NCI-H748 (cell line): ENCODE results near the gene SAFB.
A peak's percentile ranks its signal among the peaks of the same experiment; 100 is the strongest.
"Not testable (repeated sequence)": the region's sequence is repeated elsewhere in the genome, so short reads cannot be mapped to it uniquely, and the experiment has no call there.

ENCODE experiments used
- DNase-seq: peaks from one replicate; lab custom pipeline; 2025; ENCODE audit not compliant: unreplicated experiment; lab: John Stamatoyannopoulos, UW

SAFB gene

DNA sequence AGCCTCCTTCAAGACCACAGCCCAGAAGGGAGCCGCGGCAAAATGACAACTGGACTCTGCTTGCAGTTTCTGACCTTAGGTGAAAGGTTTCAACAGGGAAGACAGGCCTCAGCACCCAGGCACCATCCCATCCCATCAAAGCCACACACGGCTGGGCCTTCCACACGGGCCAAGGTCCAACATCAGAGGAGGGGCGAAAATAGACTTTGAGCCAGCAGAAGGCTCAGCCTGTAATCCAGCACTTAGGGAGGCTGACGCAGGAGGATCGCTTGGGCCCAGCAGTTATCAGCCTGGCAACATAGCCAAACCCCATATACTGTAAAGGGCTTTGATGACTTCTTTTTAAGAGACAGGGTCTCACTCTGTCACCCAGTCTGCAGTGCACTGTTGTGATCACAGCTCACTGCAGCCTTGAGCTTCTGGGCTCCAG is 28.3 kb upstream of the SAFB start:
- DNase-seq, result no peak

DNA sequence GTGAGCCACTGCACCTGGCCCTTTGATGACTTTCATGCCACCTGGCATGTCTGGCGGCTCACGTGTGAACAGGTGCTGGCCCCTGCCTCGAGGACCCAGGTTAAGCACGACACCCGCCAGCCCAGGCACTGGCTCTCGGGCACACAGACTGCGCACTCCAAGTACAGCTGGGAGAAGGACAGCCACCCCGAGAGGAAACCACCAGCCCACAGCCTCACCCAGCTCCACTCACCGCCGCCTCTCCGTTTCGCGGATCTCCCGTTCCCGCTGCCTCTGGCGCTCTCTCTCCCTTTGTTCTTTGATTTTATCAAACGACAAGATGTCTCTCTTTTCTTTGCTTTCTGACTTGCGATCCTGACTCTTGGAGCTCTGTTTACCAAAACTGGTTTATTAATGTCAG is 27.8 kb upstream of the SAFB start:
- no peak for DNase-seq

DNA sequence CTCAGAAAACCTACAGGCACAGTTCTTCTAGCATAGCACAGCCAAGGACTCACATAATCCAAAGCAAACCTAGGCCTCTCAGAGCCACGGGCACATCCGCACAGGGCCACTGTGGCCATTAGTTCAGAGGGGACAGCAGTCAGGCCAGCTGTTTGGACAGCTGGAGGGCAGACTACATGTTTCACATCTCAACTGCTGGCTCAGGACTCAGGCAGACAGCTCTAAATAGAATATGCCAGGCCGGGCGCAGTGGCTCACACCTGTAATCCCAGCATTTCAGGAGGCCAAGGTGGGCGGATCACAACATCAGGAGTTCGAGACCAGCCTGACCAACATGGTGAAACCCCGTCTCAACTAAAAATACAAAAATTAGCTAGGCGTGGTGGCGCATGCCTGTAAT is 27.1 kb upstream of the SAFB start:
- no peak for DNase-seq

DNA sequence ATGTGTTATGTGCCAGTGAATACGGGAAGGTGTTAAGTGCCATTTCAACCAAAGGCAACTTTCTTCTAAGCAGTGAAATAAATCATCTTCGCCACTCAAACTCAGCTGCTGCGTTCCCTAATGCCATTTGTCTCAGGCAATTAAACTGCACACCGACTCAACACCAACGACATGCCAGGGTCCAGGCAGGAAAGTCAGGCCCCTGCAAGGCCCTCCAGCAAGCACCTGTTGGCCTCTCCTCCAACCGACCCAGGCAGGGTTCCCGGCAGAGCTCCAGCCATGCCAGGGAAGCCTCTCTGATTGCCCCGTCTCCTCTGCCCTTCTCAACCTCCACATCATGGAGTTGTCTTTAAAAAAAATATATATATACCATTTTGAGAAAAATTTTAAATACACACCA is 22.1 kb upstream of the SAFB start:
- DNase-seq, result no peak

DNA sequence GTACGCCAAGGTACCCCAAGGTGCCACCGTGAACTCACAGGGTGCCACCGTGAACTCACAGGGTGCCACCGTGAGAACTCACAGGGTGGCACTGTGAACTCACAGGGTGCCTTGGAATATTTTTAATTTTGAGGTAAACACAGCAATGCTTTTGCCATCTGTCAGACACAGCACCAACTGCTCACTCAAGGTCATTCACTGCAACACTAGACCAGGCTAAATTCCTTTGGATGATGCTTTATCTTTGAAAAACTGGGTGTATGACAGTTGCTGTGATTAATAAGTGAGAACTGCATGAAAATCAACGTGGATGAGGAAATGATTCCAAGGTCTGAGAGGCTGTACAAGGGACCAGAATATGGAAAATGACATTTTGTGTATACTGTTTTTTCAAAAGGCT is 19.3 kb upstream of the SAFB start:
- DNase-seq, result no peak

DNA sequence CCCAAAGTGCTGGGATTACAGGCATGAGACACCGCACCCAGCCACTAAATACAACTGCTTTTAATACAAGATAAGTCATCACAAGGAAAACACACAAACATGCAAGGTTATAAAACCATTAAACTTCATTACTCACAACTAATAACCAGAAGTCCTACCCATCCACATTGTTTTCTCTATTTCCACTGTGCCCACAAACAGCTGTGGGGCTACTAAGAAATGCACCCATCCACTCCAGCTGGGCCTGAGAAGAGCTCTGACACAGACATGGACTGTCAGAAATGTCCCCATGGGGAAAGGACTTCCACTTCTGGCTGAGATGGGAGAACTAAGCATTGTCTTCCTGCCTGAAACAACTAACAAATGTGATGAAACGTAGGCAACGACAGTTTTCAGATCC is 17.5 kb upstream of the SAFB start:
- no peak for DNase-seq

DNA sequence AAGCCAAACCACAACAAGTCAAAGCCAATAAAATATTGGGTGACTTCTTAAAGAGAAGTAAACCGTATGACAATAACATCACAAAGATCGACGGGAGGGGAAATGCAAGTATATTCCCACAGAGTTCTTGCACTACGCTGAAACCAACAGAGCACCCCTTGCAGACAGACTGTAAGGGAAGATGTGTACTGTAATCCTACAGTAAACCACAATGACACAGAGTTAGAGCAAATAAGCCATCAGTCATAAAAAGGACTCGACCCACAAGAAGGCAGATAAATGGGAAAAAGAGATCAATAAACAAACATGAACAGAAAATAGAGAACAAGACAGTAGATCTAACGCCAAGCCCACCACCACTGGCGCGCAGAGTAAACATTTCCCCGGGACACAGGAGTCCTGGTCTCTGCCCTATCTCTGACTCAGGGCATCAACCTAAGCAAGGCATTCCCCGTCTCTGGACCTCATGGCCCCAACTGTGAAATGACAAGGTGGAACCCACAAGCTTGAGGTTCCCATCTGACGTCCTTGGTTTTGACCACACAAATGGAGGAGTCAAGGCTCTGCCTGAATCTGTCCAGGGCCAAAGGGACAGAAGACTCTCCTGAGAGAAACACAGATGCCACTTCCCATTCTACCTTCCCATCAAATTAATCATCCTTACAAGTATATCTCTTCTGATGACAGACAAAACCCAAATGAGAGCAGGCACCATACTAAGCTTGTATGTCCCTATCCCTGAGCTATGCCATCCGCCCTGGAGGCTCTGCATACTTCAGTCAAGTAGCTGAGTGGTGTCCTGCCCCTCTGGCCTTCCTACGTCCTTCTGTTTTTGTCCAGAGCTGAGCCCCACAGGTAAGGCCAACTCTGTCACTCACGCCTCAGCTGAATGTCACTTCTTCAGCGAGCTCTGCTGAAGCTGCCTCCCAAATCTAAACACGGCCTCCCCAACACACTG is 15.3 kb upstream of the SAFB start:
- no peak for DNase-seq

GRCh38 chr19:5608291-5608690 is 14.6 kb upstream of the SAFB start:
- DNase-seq, result no peak

DNA sequence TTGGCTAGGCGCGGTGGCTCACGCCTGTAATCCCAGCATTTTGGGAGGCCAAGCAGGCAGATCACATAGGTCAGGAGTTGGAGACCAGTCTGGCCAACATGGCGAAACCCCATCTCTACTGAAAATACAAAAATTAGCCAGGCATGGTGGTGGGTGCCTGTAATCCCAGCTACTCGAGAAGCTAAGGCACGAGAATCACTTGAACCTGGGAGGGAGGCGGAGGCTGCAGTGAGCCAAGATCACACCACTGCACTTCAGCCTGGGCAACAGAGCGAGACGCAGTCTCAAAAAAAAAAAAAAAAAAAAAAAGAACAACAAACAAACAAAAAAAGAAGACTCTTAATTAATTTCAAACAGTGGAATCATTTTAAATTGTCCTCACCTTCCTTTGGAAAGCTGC is 14.1 kb upstream of the SAFB start:
- not testable (repeated sequence) for DNase-seq

DNA sequence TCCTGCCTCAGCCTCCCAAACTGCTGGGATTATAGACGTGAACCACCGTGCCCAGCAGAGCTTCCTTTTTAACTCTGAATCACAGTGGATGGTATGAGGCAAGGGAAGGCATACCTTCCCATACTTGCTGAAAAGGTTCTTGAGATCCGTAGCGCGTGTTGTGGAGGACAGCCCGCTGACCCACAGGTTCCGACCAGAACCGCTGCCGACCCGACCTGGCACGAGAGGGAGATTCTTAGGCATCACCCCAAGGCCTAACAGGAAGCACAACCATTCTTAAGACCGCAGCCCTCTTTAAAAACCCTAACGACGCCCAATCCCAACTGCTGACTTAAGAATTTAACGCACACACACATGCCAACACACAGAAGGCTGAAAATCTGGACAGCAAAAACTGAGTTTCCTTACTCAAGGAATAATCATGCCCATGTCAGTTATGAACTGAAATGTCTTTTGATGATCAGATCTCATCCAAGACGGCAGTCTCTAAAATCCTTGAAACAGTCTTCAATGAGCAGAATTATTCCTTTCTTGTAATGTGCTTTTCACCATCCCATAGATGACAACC is 12.9 kb upstream of the SAFB start:
- no peak for DNase-seq

GRCh38 chr19:5612891-5613865 is 9.7 kb upstream of the SAFB start:
- no peak for DNase-seq

- no peak for DNase-seq
Measured at GRCh38 chr19:5615756-5616327, 7.0 kb upstream of the SAFB start.

- DNase-seq, result no peak
Measured at GRCh38 chr19:5617080-5617479, 5.8 kb upstream of the SAFB start.

- no peak for DNase-seq
Measured at GRCh38 chr19:5618591-5618990, 4.3 kb upstream of the SAFB start.

DNA sequence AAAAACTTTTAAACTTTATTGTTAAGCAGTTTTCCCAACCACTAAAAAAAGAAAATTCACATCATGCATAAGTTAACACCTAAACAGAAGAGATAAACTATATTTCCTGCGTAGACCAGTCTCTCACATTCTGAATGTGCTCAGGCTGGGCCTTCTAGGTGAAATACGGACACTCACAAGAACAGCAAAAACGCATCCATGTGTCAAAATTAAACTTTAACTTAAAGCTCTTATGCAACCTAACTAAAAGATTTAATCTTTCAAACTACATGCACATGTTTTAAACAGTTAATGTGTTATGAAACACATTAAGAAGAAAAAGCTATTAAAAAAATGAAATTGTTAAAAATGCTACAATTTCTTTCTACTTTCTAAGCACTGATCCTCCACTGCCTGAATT is 2.9 kb upstream of the SAFB start:
- DNase-seq, result no peak

- no peak for DNase-seq
Measured at GRCh38 chr19:5621311-5621944, 1.5 kb upstream of the SAFB start.

DNA sequence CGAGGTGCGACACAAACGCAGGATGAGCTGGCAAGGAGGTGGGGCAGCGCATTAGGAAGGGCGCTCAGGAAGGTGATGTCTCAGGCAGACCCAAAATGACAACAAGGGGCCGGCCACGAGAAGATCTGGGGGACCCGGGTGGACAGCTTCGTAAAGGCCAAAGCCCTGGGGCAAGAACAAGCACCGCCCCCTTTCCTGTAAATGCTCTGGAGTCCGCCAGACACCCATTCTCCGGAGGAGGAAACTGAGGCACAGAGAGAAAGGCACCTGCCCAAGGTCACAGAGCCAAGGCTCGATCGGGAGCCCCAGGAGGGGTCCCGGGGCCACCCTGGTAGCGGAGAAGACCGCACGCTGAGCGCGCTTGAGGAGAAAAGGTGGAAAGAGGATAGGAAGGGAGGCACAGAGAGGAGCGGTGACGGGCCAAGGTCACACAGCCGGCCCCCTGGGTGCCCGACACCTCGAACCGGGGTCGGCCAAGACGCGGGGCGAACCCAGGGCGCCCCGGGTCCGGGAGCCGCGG is 878 bp upstream of the SAFB start:
- no peak for DNase-seq

DNA sequence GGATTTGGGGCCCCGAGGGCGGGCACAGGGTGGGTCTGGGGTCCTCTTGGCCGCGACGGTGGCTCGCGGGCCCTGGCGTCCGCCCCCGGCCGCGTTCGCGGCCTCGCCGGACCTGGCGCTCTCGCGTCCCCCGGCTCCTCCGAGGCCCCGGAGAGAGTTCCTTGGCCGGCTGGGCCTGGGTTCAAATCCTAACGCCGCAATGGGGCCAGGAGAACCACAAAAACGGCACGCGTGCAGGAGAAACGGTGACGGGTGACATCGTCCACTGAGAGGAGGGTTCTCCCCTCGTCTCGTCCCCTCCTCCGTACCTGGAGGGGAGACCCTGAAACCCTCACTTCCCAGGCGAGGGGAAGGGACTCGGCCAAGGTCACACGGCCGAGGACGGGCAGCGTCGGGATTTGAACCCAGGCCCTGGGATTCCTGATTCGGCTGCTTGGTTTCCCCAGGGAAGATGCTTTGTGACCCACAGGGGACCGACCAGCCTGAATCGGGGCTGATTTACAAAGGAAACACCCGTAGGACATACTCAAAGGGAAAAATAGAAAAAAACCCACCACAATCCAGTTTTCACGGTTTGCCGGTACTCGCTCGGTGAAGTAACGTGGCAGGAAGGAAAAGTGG is 624 bp downstream of the SAFB start:
- DNase-seq, result no peak

- DNase-seq, result peak; percentile 13
Measured at GRCh38 chr19:5624018-5624663, 1.3 kb downstream of the SAFB start.
